ENCODE results near the gene CAMK1D.
"Not testable (repeated sequence)": the region's sequence is repeated elsewhere in the genome, so short reads cannot be mapped to it uniquely, and the experiment has no call there.

Gene CAMK1D

GRCh38 chr10:12466704-12467305, 117.5 kb downstream of the CAMK1D start:
- DNase-seq (ENCODE audit: low read depth): no peak

- no peak for DNase-seq (ENCODE audit: low read depth)
These were observed 120.0 kb downstream of the CAMK1D start for GRCh38 chr10:12469345-12469744.

GRCh38 chr10:12470719-12471118, 121.4 kb downstream of the CAMK1D start:
- no peak for DNase-seq (ENCODE audit: low read depth)

- no peak for DNase-seq (ENCODE audit: low read depth)
These were observed 121.8 kb downstream of the CAMK1D start for GRCh38 chr10:12471135-12471534.

GRCh38 chr10:12473491-12473890, 124.1 kb downstream of the CAMK1D start:
- no peak for DNase-seq (ENCODE audit: low read depth)

GRCh38 chr10:12474727-12475412, 125.5 kb downstream of the CAMK1D start:
- no peak for DNase-seq (ENCODE audit: low read depth)

GRCh38 chr10:12476656-12477055, 127.3 kb downstream of the CAMK1D start:
- no peak for DNase-seq (ENCODE audit: low read depth)

GRCh38 chr10:12479437-12479844, 130.1 kb downstream of the CAMK1D start:
- no peak for DNase-seq (ENCODE audit: low read depth)

- no peak for DNase-seq (ENCODE audit: low read depth)
These were observed 130.6 kb downstream of the CAMK1D start for GRCh38 chr10:12479924-12480323.

GRCh38 chr10:12480440-12480839, 131.1 kb downstream of the CAMK1D start:
- DNase-seq (ENCODE audit: low read depth): no peak

- no peak for DNase-seq (ENCODE audit: low read depth)
These were observed 132.6 kb downstream of the CAMK1D start for GRCh38 chr10:12481924-12482323.

GRCh38 chr10:12482587-12482986, 133.2 kb downstream of the CAMK1D start:
- DNase-seq (ENCODE audit: low read depth): no peak

- no peak for DNase-seq (ENCODE audit: low read depth)
These were observed 134.9 kb downstream of the CAMK1D start for GRCh38 chr10:12484002-12484918.

- DNase-seq (ENCODE audit: low read depth): no peak
These were observed 135.8 kb downstream of the CAMK1D start for GRCh38 chr10:12484941-12485805.

GRCh38 chr10:12487366-12487765, 138.0 kb downstream of the CAMK1D start:
- no peak for DNase-seq (ENCODE audit: low read depth)

- DNase-seq (ENCODE audit: low read depth): no peak
These were observed 139.3 kb downstream of the CAMK1D start for GRCh38 chr10:12488626-12489025.

GRCh38 chr10:12489357-12489756, 140.0 kb downstream of the CAMK1D start:
- no peak for DNase-seq (ENCODE audit: low read depth)

- no peak for DNase-seq (ENCODE audit: low read depth)
These were observed 140.5 kb downstream of the CAMK1D start for GRCh38 chr10:12489806-12490205.

GRCh38 chr10:12490963-12491362, 141.6 kb downstream of the CAMK1D start:
- no peak for DNase-seq (ENCODE audit: low read depth)

- no peak for DNase-seq (ENCODE audit: low read depth)
These were observed 142.1 kb downstream of the CAMK1D start for GRCh38 chr10:12491491-12491890.

GRCh38 chr10:12492016-12492415, 142.7 kb downstream of the CAMK1D start:
- DNase-seq (ENCODE audit: low read depth): no peak

GRCh38 chr10:12497046-12497445, 147.7 kb downstream of the CAMK1D start:
- not testable (repeated sequence) for DNase-seq (ENCODE audit: low read depth)
